ENCODE data around the gene MSH2.

The MSH2 gene

DNA sequence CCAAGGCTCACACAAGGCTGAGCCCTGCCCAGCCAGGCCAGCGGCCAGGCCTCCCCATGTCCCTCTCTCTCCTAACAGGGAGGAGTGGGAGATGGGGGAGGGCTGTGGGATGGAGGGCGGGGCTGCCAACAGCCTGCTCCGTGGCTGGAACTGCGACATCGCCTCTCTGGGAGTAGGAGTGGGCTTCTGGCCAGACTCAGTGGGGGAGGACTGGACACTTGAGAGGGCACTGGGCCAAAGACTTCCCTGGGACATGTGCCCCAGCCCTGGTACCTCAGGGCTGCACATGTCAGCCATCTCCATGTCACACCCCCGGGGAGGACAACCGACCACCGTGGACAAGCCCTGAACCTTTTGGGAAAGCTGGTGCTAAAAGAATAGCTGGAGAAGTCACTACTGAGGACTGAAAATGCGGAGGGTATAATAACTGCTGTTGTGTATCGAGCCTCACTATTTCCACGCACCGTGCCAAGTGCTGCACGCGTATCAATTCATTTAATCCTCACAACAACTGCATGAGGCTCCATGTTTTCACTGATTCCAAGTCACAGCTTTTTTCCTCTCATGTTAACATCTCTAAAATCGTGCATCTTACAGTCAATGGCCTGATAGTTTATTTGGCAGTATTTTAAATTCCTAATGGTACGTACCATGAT lies 127.3 kb downstream of the MSH2 start:
- TF ChIP-seq, protein P1, sequence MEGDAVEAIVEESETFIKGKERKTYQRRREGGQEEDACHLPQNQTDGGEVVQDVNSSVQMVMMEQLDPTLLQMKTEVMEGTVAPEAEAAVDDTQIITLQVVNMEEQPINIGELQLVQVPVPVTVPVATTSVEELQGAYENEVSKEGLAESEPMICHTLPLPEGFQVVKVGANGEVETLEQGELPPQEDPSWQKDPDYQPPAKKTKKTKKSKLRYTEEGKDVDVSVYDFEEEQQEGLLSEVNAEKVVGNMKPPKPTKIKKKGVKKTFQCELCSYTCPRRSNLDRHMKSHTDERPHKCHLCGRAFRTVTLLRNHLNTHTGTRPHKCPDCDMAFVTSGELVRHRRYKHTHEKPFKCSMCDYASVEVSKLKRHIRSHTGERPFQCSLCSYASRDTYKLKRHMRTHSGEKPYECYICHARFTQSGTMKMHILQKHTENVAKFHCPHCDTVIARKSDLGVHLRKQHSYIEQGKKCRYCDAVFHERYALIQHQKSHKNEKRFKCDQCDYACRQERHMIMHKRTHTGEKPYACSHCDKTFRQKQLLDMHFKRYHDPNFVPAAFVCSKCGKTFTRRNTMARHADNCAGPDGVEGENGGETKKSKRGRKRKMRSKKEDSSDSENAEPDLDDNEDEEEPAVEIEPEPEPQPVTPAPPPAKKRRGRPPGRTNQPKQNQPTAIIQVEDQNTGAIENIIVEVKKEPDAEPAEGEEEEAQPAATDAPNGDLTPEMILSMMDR (IDR thresholded peaks at IDR 0.05; ENCODE audit: extremely low read depth, missing control alignments): no peak
- DNase-seq (ENCODE audit: low spot score): no peak

DNA sequence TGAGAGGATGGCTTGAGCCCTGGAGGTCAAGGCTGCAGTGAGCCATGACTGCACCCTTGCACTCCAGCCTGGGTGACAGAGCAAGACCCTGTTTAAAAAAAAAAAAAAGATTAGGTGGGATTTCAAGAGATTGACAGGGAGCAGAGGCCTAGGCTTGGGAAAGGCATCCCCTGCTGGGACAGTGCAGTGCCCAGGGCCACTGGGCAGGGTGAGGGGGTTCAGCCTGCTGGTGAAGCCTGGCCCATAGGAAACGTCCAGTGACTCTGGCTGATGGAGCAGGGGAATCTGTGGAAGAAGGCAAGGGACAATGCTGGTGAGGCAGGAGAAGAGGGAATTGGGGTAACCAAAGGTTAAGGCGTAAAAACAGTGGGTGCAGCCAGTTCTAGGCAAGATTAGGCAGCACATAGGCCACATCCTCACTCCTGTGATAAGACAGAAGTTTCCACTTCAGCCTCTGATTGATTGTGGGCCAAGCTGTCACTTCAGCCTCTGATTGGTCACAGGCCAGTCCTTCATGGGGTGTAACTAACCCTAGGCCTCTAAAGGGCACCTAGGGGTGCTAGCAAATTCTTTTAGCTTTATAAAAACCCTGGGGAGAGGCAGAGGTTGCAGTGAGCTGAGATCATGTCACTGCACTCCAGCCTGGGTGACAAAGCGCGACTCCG lies 128.6 kb downstream of the MSH2 start:
- TF ChIP-seq, protein P1 (IDR thresholded peaks at IDR 0.05; ENCODE audit: extremely low read depth, missing control alignments): no peak
- no peak for DNase-seq (ENCODE audit: low spot score)
